A673 (cell line): ENCODE measurements around the gene ADARB2. TPM values are rescaled to one million over a fixed set of nuclear protein-coding genes. Genes with fewer than 3 reads are reported as not detected.

Experiments
- BruUV-seq: library from RNA; stranded (reverse); fragments of 400-500 nt; replicated peaks from 2 replicates; lab custom pipeline; 2021; lab: Mats Ljungman, UMichigan
- CTCF ChIA-PET: fragments of 300-600 bp; sonication (Branson Sonifier 250); formaldehyde crosslinking; loops from one replicate; lab custom pipeline; 2022; ENCODE audit warnings: antibody characterized with exemption; lab: Charles Lee
- POLR2A ChIA-PET: fragments of 300-600 bp; sonication (Branson Sonifier 250); formaldehyde crosslinking; loops from one replicate; lab custom pipeline; 2022; ENCODE audit warnings: antibody characterized with exemption; ENCODE audit not compliant: low non-redundant PET; lab: Charles Lee
- DNase-seq: peaks from one replicate; pipeline ENCODE4 v3.0.0-alpha.2; 2015; ENCODE audit warnings: low spot score
- H3K27ac ChIP-seq: fragments of 200-600 bp; sonication (generic); 2 replicates; pipeline ENCODE4 v1.5.1; 2016; ENCODE audit warnings: mixed run types, low read depth, mild to moderate bottlenecking, mixed read lengths, antibody characterized with exemption, low read length; ENCODE audit not compliant: poor library complexity, severe bottlenecking
- H3K27me3 ChIP-seq: fragments of 200-600 bp; sonication (generic); replicated peaks from 2 replicates; pipeline ENCODE4 v1.6.1; 2017; ENCODE audit warnings: mixed run types, low read depth, mild to moderate bottlenecking, mixed read lengths, antibody characterized with exemption, low read length; ENCODE audit not compliant: insufficient read depth, poor library complexity
- H3K36me3 ChIP-seq: fragments of 200-600 bp; sonication (generic); 2 replicates; pipeline ENCODE4 v1.6.1; 2016; ENCODE audit warnings: mixed run types, mild to moderate bottlenecking, mixed read lengths, antibody characterized with exemption, low read length; ENCODE audit not compliant: insufficient read depth, poor library complexity, severe bottlenecking
- H3K4me1 ChIP-seq: fragments of 200-600 bp; sonication (generic); 2 replicates; pipeline ENCODE4 v1.6.1; 2017; ENCODE audit warnings: mixed run types, mild to moderate bottlenecking, mixed read lengths, antibody characterized with exemption, low read length; ENCODE audit not compliant: insufficient read depth, poor library complexity, severe bottlenecking
- H3K4me3 ChIP-seq: fragments of 200-600 bp; sonication (generic); 2 replicates; pipeline ENCODE4 v1.5.1; 2016; ENCODE audit warnings: low read depth, mixed run types, mild to moderate bottlenecking, mixed read lengths, low read length; ENCODE audit not compliant: poor library complexity, severe bottlenecking
- H3K9me3 ChIP-seq: fragments of 200-600 bp; sonication (generic); 2 replicates; pipeline ENCODE4 v1.6.1; 2016; ENCODE audit warnings: mixed run types, low read depth, mild to moderate bottlenecking, mixed read lengths, antibody characterized with exemption, low read length; ENCODE audit not compliant: poor library complexity, severe bottlenecking
- CTCF ChIP-seq: fragments of 300-800, 200-600 bp; sonication (generic); conservative IDR thresholded peaks from 2 replicates; pipeline ENCODE4 v1.5.1; 2017; ENCODE audit warnings: low read depth, mild to moderate bottlenecking, antibody characterized with exemption, low read length, moderate library complexity, mixed read lengths
- EZH2 ChIP-seq: fragments of 200-600 bp; sonication (generic); IDR thresholded peaks from 2 replicates; pipeline ENCODE4 v1.6.1; 2017; ENCODE audit warnings: borderline replicate concordance, low read depth, mild to moderate bottlenecking, mixed read lengths, antibody characterized with exemption, low read length; ENCODE audit not compliant: poor library complexity, severe bottlenecking
- intact Hi-C: fragments of 100-400 bp; cut with micrococcal nuclease; formaldehyde crosslinking; loops from one replicate; pipeline ENCODE4 v1.10.0; 2022; ENCODE audit not compliant: unreplicated experiment
- total RNA-seq: library from RNA; stranded (reverse); gene quantifications from 2 replicates; pipeline ENCODE4 v1.2.3, GENCODE V29; 2021

ADARB2 gene
- total RNA-seq, 1 experiment from 2014 or later, result not detected

- Histone ChIP-seq H3K27me3 (peaks cover 65% of the 10 kb centered on the region), H3K36me3 (no peaks in the 10 kb centered on the region), H3K4me1 (no peaks in the 10 kb centered on the region), H3K4me3 (no peak overlapping the region), H3K9me3 (no peaks in the 10 kb centered on the region), H3K27ac (no peak overlapping the region)
- ChIA-PET CTCF (no interaction called here), POLR2A (no interaction called here)
- no peak for TF ChIP-seq EZH2
- no peak for TF ChIP-seq CTCF
- no TSS peak for BruUV-seq
- no peak for DNase-seq
- intact Hi-C loops, result no loop called here
Observed at GRCh38 chr10:1280466-1281404, 456.6 kb downstream of the ADARB2 start.

GRCh38 chr10:1278306-1278705 lies 459.0 kb downstream of the ADARB2 start:
- no peak for DNase-seq
- BruUV-seq, result no TSS peak
- H3K4me3 ChIP-seq, result no peak overlapping the region
- intact Hi-C loops, result no loop called here
- no peaks in the 10 kb centered on the region for H3K36me3 ChIP-seq
- TF ChIP-seq CTCF (no peak), EZH2 (no peak)
- ChIA-PET POLR2A (no interaction called here), CTCF (no interaction called here)
- no peaks in the 10 kb centered on the region for H3K4me1 ChIP-seq
- H3K27ac ChIP-seq, result no peak overlapping the region
- no peaks in the 10 kb centered on the region for H3K9me3 ChIP-seq
- H3K27me3 ChIP-seq, result peaks cover 49% of the 10 kb centered on the region

GRCh38 chr10:1274701-1275544 lies 462.4 kb downstream of the ADARB2 start:
- CTCF ChIA-PET, result no interaction called here
- H3K4me1 ChIP-seq, result no peaks in the 10 kb centered on the region
- POLR2A ChIA-PET, result no interaction called here
- intact Hi-C loops, result no loop called here
- BruUV-seq, result no TSS peak
- H3K27me3 ChIP-seq, result peaks cover 20% of the 10 kb centered on the region
- H3K9me3 ChIP-seq, result no peaks in the 10 kb centered on the region
- TF ChIP-seq EZH2 (no peak), CTCF (no peak)
- no peak overlapping the region for H3K4me3 ChIP-seq
- H3K36me3 ChIP-seq, result no peaks in the 10 kb centered on the region
- no peak overlapping the region for H3K27ac ChIP-seq
- DNase-seq, result no peak
